RCC 7860 (cell line): ENCODE data around the gene PPME1.

ENCODE experiments used
- DNase-seq: peaks from one replicate; pipeline ENCODE4 v3.0.0-alpha.2; 2015; ENCODE audit warnings: low spot score
- FAIRE-seq: peaks from 2 replicates; lab custom pipeline; 2012; peaks lifted over from hg19 to GRCh38; lab: Jason Lieb, UNC

The PPME1 gene

DNA sequence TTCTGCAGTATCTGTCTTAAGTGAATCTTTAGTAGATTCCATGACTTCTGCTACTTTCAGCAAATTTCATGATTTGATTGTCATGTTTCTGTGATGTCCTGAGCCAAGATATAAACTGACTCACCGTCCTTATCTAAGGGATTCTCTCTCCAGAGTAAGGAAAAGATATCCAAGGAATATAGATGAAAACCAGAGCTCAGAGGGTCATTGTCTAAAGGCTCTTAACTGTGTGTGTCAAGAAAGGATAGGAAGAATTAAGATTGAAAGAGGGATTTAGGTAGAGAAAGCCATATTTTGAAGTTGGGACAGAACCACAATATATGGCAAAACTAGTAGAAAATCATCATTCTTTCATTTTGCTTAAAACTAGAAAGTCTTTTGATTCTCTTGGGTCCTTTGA lies 50.7 kb downstream of the PPME1 start:
- FAIRE-seq (no peak), DNase-seq (no peak)

DNA sequence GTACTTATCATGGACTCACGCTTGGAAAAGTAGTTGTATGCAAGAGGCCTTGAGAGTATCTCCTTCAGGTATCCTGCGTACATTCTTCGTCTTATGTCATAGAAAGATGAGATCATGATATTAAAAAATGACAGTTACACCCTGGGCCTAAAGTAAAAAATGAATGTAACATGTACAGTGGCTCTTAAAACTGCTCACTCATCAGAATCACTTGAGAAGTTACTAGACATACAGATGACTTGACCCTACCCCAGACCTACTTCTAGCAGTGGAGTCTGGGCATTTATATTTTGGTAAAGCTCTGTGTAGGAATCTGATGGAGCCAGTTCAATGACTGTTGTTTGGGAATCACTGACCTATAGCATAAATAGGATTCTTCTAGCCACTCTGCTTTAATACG lies 54.5 kb downstream of the PPME1 start:
- DNase-seq (no peak), FAIRE-seq (no peak)

DNA sequence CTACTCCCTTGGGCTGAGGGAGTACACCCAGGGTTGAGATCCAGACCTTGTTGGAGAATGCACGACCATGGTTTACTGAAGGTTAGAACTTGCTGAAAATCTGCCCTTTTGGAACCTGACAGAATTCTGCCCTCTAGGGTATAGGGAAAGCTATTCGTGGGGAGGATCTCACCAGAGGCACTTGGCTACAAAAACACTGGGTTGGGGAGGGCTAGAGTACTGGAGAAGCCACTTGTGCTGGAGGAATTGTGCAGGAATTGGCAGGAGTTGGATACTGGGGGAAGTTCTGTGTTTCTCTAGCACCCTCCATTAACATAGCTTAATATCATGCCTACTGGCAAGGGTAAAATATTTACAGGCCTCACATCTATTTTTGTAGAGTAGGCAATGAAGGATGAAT lies 55.8 kb downstream of the PPME1 start:
- DNase-seq (no peak), FAIRE-seq (no peak)

DNA sequence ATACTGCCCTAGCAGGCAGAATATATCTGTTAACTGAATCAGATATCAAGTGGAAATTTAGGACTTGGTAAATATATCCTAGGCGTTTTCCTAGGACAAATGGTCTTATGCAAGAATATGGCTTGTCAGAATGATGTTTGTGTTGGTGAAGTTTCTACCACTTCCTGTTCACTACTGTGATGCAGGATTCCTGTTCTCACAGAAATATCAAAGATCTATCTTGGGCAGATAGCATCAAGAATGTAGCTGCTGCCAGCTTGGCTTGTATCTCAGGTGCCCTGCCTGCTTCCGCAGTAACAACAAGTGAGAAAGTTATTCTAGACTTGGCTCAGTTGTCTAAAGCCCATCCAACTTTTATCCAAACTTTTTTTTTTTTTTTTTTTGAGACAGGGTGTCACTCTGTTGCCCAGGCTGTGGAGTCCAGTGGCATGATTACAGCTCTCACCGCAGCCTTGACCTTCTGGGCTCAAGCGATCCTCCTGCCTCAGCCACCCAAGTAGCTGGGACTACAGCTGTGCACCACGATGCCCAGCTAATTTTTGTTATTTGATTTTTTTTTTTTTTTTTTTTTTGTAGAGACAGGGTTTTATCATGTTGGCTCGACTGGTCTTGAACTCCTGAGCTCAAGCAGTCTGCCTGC lies 61.3 kb downstream of the PPME1 start:
- FAIRE-seq (no peak), DNase-seq (no peak)

DNA sequence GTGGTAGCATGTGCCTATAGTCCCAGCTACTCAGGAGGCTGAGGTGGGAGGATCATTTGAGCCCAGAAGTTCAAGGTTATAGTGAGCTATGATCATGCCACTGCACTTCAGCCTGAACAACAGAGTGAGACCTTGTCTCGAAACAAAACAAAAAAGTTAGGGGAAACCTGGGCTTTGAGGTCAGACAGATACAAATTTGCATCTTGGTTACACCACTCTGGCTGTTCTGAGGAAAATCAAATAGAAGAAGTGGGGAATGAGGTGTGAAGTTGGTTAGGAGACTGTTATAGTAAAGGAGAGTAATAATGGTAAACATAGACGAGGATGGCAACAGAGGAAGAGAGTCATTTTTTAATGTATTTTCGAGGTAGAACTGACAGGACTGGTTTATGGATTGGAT lies 62.6 kb downstream of the PPME1 start:
- DNase-seq: no peak
- no peak for FAIRE-seq

DNA sequence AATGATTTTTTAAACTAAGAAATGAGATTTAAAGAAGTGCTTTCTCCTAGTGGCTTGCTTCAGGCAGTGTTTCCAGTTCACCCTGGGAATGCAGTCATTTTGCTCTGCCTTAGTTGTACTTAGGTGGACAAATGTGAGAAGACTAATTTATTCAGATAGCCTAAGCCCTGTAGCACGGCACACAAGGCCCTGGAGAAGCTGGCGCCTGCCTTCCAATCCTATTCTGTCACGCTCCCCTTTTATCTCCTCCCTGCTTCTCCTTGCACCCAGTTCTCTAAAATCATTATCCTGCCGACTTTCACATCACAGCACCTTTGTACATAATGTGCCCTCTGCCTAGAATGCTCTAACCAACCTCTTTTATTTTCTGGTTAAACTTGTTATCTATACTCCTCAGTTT lies 64.0 kb downstream of the PPME1 start:
- DNase-seq: no peak
- FAIRE-seq: no peak

DNA sequence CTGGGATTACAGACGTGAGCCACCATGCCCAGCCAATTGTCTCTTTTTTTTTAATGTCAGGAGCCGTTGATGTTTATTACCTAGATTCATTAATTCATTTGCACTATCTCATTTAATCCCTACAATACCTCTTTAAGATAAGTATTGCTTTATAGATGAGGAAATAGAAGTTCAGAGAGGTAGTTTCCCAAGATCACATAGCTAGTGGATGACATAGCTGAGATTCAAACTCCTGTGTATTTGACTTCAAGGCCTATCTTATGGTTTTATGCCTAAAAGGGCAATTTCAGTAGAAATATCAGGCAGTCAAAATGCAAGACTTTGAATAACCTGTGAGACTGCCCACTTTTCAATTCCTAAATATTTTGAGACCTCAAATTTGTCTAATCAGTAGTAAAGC lies 66.5 kb downstream of the PPME1 start:
- FAIRE-seq (no peak), DNase-seq (no peak)

DNA sequence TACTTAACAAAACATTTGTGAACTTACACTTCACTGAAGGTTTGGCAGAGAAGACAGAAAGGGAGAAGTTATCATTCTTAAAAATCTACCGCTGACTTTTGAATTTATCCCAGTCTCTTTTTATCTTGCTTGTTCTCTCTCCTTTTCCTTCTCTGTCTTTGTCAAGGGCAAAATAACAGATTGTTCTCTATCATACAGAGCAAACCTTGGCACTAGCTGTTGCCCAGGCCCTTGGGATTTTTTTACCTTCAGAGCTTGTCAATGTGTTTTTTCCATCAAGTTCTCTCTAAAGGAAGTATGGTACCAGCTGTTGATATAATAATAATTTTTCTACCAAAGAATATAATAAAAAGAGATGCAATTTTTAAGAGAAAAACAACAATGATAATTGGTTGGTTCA lies 67.2 kb downstream of the PPME1 start:
- DNase-seq (no peak), FAIRE-seq (no peak)

DNA sequence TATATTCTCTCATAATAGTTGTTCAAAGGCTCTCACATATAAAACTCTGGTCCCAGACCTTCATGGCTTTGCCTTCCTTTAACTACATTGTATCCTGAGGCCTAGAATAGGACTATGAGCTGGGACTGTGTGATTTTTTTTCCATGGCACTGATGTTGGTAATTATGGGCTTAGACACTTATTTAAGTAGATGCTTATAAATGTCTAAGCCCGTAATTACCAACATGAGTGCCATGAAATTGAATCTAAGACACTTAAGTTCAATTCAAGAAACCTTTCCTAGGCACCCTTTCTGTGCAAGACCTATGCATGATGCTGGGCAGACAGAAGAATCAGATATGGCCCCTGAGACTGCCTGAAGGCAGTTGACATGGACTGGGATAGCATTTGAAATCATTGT lies 77.4 kb downstream of the PPME1 start:
- DNase-seq (no peak), FAIRE-seq (no peak)

DNA sequence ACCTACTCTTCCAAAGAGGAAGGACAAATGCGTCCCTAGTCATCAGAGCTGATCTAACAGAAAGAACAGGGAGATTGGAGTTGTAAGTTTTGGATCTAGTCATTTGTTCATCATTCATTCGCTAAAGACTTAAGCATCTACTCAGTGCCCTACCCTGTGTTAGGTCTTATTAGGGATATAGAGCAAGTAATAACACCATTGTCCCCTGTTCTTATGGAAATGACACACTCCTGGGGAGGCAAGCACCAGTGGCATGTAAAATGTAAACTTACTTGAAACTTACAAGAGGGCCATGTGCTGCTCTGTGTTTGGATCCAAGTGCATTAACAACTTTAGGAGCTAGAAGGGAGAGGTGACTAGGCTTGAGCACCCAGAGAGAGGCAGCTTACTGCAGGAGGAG lies 78.4 kb downstream of the PPME1 start:
- FAIRE-seq (no peak), DNase-seq (no peak)

DNA sequence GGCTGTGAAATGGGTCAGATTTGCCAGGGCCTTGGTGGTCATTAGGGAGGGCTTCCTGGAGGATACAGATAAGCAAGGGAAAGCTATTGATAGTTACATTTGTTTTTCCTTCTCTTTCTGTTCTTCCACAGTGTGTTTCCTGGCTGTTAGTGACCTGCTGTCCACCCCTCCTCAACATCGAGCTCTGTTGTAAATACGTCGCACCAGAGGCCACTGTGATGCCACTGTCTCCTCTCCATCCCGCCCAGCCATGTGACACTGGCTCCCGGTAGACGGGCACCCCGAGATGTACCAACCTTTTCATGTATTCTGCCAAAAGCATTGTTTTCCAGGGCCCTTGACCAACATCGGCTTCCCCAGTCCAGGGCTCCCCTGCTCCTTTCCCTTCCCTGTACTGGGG lies 82.3 kb downstream of the PPME1 start:
- FAIRE-seq (no peak), DNase-seq (no peak)

DNA sequence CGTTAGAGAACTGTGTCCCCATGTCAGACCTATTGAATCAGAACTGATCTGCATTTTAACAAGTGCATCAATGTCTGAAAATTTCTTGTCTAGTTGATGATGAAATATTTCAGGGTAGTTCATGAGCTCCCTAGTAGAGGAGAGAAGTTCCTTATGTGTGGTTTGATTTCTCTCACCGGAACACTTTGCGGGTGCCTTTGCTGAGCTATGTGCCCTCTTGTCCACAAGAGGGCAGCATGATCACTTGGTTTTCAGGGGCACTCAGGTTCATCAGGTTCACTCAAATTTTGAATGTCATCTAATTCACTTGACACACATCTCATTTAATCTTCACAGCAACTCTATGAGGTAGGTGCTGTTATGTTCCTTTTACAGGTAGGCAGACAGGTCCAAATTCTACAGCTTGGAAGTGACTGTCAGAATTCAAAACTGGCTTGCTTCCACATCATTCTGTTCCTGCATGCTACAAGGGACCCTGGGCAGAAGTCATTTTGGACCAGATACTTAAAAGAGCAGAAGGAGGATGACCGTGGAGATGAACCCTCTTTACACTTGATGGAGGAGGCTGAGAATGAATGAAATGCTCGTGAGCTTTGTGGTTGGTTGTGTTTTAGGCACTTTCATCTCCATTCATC lies 84.8 kb downstream of the PPME1 start:
- peak; percentile 30 for FAIRE-seq
- DNase-seq: peak; percentile 14

DNA sequence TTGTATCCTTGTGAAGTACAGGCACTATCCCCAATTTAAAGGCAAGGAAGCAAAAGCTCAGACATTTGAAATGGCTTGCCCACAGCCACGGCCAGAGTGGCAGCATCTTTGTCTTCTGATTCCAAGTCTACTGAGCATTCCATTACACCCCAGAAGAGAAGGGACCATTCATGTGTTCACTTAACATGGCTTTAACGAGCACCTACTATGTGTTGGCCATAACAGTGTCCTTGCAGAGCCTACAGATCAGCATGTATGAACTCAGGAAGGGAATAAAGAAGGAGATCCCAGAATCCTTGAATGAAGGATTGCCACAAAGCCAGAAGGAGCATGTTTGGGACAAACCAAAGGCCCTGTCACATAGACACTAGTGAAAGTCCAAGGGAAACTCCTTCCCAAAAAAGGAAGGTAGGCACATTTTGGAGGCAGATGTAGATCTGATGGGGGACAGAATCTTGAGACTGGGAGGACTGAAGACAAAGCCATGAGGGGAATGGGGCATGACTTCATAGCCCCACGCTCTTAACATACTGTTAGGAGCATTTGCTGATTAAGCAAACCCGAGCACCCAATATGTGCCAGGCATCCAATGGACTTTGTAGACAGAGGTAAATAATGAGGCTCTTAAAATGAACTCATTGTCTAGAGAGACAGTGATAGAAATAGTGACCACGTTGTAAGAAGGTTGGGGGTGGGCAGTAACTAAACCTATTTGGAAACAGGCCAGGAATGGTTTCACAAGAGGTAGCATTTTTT lies 85.5 kb downstream of the PPME1 start:
- FAIRE-seq (no peak), DNase-seq (no peak)

DNA sequence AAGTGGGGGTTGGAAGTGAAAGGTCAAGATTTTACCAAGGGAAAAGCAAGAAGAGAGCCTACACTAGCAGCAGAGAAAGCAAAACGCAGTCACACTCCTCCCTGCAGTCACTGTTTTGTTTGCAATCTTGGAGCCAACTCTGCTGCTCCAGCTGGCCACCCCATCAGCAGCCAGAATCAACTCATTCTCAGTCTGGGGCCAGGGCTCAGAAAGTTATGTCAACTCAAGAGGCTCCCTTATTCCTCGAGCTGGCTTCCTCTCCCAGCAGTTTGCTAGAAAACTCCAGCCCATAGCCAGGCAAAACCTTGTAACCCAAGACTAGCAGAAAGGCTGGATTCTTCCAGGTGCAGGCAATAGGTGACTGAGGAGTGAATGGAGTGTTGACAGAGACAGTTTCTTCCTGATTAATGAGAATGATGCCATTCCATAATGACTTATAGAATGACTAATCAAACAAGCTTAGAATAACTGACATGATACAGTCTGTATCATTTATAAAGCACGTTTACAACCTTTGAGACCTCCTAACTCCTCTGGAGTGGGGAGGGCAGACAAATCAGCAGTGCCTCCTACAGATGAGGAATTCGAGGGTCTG lies 87.0 kb downstream of the PPME1 start:
- peak; percentile 18 for DNase-seq
- FAIRE-seq: no peak

DNA sequence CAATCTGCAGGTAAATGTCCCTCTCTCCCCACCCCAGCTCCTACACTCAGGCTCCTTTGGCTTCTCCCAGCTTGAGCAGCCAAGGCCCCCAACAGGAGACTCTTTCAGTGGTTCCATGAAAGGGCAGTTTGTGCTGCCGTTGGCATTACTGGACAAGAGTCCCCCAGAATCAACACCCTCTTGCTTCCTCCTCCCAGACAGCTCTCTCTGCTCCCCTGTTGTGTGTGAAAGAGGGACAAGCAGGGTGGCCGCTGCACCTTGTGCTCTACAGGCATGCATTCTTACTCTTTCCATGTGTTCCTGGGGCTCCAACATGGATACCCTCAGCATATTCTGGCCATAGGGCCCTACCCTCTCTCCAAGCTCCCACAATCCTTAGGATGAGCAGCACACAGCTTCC lies 91.6 kb downstream of the PPME1 start:
- DNase-seq (no peak), FAIRE-seq (no peak)

DNA sequence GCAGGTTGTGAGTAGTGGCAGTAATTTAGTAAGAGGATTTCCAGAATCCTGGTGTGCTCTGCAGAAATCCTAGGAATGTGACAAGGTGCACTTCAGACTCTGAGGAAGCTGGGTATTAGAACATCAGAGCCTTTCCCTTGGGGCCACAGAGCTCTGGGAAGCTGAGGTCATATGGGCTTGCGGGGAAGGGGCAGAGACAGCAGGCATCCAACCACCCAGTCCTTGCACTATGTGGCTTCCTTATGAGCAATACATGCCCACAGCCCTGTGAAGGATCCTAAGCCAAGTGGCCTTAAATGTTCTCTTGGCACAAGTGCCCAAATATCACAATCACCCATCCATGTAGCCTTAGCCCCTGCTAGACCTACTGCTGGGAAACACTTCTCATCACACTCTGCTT lies 94.2 kb downstream of the PPME1 start:
- peak; percentile 25 for DNase-seq
- FAIRE-seq: no peak

DNA sequence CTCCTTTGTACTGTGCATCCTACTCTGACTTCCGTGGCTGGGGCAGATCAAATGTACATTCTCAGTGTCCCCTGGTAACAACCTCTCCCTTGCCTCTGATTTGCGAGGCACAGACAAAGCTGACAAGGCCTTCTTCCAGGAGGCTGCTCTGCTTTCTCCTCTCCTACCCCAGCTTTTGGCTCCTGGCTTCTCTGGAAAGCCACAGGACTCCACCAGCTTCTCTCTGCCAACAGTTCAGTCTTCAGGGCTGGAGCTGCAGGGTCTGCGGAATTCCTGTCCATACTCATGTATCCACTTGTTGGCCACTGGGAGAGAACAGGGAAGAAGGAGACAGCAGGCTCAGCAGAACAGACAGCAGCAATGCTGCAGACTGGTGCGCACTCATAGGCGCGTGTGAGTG lies 95.9 kb downstream of the PPME1 start:
- FAIRE-seq (no peak), DNase-seq (no peak)

DNA sequence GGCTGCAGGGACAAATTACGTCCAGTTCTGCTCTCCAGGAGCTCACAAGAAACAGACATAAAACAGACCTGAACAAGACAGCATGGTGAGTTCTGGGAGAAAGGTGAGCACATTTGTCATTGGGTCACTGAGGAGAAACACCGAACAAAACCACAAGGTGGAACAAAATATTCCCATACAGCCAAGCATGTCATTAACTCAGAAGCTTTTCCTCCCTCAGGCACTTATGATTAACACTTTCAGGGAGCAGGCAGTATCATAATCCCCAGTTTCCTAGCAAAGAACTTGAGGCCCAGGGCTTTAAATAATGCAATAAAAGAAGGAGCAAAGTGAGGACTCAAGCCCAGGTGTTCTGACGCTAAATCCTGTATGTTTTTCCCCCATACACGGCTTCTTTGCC lies 97.4 kb downstream of the PPME1 start:
- no peak for FAIRE-seq
- DNase-seq: no peak

DNA sequence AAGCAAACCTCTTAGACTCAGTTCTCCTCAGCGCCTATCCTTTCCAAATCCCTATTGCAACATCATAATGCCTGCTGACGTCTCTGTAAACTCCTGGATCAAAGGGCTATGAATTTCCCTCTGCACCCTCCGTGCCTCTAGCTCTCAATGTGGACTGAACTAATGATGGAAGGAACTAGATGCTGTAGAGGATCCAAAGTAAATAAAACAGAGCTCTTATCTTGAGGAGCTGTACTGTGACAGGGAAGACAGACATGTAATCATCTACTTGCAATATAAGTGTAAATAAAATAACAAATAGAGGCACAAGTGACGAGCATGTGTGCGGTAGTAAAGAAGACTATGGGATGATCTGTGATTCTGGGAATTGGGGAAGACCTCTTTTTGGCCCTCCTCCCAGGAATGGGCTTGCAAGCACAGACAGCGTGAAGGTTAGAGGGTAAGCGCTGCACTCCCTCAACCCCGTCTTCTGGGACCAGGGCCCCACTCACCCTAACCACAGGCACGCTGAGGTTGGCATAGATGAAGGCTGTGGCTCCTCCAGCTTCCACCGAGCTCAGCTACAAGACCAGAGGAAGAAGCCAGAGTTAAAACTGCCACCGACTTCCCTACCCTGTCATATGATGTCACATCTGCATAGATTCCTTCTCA lies 98.2 kb downstream of the PPME1 start:
- DNase-seq: no peak
- FAIRE-seq: no peak

DNA sequence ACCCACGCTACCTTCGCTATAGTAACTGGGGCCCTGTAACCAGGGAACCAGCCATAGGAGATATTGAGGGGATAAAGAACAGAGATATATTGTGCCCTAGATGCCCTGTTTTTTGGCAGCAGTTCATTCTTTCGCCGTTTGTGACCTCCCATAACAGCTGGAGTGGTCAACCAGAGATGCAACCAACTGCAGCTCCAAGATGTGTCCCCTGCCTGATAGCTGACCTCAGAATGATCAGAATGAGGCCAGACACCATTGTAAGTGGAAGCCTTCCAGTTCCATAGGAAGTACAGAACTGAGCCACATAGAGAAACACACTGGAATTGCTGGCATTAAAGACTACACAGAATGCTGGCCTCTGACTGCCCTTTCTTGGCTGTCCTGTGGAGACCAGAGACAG lies 101.2 kb downstream of the PPME1 start:
- no peak for FAIRE-seq

DNA sequence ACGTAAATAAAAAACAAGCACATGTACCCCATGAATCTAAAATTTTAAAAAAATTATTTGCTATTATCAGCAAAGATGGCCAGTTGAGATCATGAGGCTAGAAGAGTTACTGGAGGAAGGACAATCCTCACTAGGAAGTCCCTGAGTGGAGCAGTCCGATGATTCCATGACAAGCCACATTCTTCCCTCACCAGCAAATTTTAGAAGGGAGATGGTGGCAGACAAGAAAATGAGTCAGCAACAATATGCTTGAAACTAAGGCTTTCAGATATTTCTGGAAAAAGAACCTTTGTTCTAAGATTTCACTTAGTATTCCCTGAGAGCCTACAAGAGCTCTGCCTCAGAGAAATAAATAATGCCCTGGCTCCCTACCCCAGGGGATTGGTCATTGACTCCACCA lies 105.5 kb downstream of the PPME1 start:
- DNase-seq: no peak
- FAIRE-seq: no peak

More for the DNA sequence above, 101.2 kb downstream of the PPME1 start:
- no peak for DNase-seq
